ENCODE measurements around the gene SYTL3.

SYTL3 gene

GRCh38 chr6:158773581-158774449 lies 124.0 kb downstream of the SYTL3 start:
- no peak overlapping the region for H3K4me3 ChIP-seq (ENCODE audit: low read depth, low read length)
- no peaks in the 10 kb centered on the region for H3K4me1 ChIP-seq
- TF ChIP-seq CTCF (IDR thresholded peaks at IDR 0.05; ENCODE audit: low read depth, low read length), result no peak
- DNase-seq, result no peak
- H3K27me3 ChIP-seq, result no peaks in the 10 kb centered on the region
- peaks cover 84% of the 10 kb centered on the region for H3K36me3 ChIP-seq
- no peaks in the 10 kb centered on the region for H3K9me3 ChIP-seq

- Histone ChIP-seq H3K27me3 (no peaks in the 10 kb centered on the region), H3K4me3 (ENCODE audit: low read depth, low read length) (no peak overlapping the region), H3K4me1 (no peaks in the 10 kb centered on the region), H3K36me3 (peaks cover 82% of the 10 kb centered on the region), H3K9me3 (no peaks in the 10 kb centered on the region)
- no peak for TF ChIP-seq CTCF (IDR thresholded peaks at IDR 0.05; ENCODE audit: low read depth, low read length)
- no peak for DNase-seq
Measured at GRCh38 chr6:158774717-158775449, 125.0 kb downstream of the SYTL3 start.

DNA sequence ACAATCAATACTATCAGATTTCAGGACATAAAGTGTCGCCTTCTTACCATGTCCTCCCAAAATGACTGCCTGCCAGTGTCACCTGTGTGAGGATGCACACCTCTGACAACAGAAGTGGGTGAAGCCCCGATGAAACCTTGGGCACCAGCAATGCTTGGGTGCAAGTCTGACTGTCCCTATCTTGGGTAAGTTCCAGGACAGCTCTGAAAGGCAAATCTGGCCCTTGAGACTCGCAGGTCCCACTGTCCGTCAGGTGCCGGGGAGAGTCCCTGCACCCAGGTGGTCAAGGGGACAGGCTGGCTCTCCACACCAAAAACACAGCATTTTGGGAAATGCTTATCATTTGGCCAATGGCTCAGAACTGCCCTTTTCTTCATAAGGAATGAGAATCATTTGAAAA lies 126.0 kb downstream of the SYTL3 start:
- no peak for TF ChIP-seq CTCF (IDR thresholded peaks at IDR 0.05; ENCODE audit: low read depth, low read length)
- no peaks in the 10 kb centered on the region for H3K9me3 ChIP-seq
- DNase-seq, result no peak
- no peaks in the 10 kb centered on the region for H3K4me1 ChIP-seq
- peaks cover 82% of the 10 kb centered on the region for H3K36me3 ChIP-seq
- H3K27me3 ChIP-seq, result no peaks in the 10 kb centered on the region
- H3K4me3 ChIP-seq (ENCODE audit: low read depth, low read length), result no peak overlapping the region

- Histone ChIP-seq H3K4me1 (no peaks in the 10 kb centered on the region), H3K4me3 (ENCODE audit: low read depth, low read length) (no peak overlapping the region), H3K36me3 (peaks cover 82% of the 10 kb centered on the region), H3K9me3 (no peaks in the 10 kb centered on the region), H3K27me3 (no peaks in the 10 kb centered on the region)
- DNase-seq, result no peak
- TF ChIP-seq CTCF (IDR thresholded peaks at IDR 0.05; ENCODE audit: low read depth, low read length), result no peak
Measured at GRCh38 chr6:158776737-158777136, 126.9 kb downstream of the SYTL3 start.

GRCh38 chr6:158777510-158777909 lies 127.7 kb downstream of the SYTL3 start:
- DNase-seq, result no peak
- peaks cover 82% of the 10 kb centered on the region for H3K36me3 ChIP-seq
- no peaks in the 10 kb centered on the region for H3K27me3 ChIP-seq
- H3K4me1 ChIP-seq, result no peaks in the 10 kb centered on the region
- no peak for TF ChIP-seq CTCF (IDR thresholded peaks at IDR 0.05; ENCODE audit: low read depth, low read length)
- no peaks in the 10 kb centered on the region for H3K9me3 ChIP-seq
- no peak overlapping the region for H3K4me3 ChIP-seq (ENCODE audit: low read depth, low read length)

All from BE2C (cell line).